A549 (cell line): ENCODE results near the gene TGFBR3.

Experiments used
- KDM5A ChIP-seq: fragments of 200-600 bp; sonication (generic); IDR thresholded peaks from 2 replicates; pipeline ENCODE4 v1.6.1; 2016; ENCODE audit warnings: antibody characterized with exemption, mild to moderate bottlenecking
- NR3C1 ChIP-seq: fragments of >200 bp; sonication (Bioruptor Twin); formaldehyde crosslinking; IDR thresholded peaks from 3 replicates; pipeline ENCODE4 v1.6.1; 2017
- POLR2A ChIP-seq: IDR thresholded peaks from 2 replicates; pipeline ENCODE4 v1.6.1; 2012; ENCODE audit warnings: mild to moderate bottlenecking, low read length
- RAD21 ChIP-seq, 2 experiments: fragments of >200 bp in 1 of 2; sonication (Bioruptor Twin) in 1 of 2; formaldehyde crosslinking in 1 of 2; IDR thresholded peaks in 1 of 2; conservative IDR thresholded peaks in 1 of 2; 2 replicates in 1 of 2; 3 replicates in 1 of 2; pipeline ENCODE4 v1.6.1; 2012 to 2018; ENCODE audit warnings: inconsistent platforms in 1 of 2
- TP53 ChIP-seq: fragments of 250-450 bp; sonication (Bioruptor Pico); IDR thresholded peaks from 2 replicates; pipeline ENCODE4 v1.5.0; 2021; ENCODE audit warnings: mild to moderate bottlenecking, moderate library complexity
- TF ChIP-seq, protein P1 (sequence below): fragments of >200 bp; sonication (Bioruptor Twin); formaldehyde crosslinking; IDR thresholded peaks from 3 replicates; pipeline ENCODE4 v1.5.1; 2016

DNA sequence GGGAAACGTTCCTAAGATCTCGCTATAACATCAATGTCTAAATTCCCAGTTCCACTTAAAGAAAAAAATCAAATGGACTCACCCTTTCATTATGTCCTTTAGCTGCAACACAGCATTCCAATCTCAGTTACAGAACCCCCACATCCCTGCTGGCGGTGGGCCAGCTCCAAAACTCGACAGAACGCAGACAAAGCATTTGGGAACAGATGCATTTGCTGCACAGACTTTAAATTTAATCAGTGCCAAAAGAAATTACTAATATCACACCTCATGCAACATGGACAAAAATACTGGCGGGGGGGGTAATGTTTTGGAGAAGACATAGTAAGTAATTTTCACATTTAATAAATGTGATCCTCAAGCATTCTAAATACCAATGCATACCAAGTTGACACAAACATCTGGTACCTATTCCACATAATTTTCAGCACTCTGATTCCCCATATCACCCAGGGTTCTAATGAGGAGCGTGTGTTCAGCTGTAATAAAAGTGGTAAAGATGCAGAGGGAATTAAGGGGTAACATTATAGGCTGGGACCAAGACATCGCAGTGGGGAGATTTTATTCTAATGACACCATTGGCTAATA, 79.7 kb downstream of the TGFBR3 start:
- TF ChIP-seq KDM5A, result no peak
- TF ChIP-seq, protein P1, sequence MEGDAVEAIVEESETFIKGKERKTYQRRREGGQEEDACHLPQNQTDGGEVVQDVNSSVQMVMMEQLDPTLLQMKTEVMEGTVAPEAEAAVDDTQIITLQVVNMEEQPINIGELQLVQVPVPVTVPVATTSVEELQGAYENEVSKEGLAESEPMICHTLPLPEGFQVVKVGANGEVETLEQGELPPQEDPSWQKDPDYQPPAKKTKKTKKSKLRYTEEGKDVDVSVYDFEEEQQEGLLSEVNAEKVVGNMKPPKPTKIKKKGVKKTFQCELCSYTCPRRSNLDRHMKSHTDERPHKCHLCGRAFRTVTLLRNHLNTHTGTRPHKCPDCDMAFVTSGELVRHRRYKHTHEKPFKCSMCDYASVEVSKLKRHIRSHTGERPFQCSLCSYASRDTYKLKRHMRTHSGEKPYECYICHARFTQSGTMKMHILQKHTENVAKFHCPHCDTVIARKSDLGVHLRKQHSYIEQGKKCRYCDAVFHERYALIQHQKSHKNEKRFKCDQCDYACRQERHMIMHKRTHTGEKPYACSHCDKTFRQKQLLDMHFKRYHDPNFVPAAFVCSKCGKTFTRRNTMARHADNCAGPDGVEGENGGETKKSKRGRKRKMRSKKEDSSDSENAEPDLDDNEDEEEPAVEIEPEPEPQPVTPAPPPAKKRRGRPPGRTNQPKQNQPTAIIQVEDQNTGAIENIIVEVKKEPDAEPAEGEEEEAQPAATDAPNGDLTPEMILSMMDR, result no peak
- no peak for TF ChIP-seq RAD21 (conservative IDR thresholded peaks at IDR 0.05 in 1 of 2, IDR thresholded peaks at IDR 0.05 in 1 of 2)
- no peak for TF ChIP-seq POLR2A
- no peak for TF ChIP-seq NR3C1
- TF ChIP-seq TP53 (CRISPR knock-in tag), result no peak
